ENCODE data around the gene DCDC1.

GRCh38 chr11:31301549-31302510, 67.7 kb downstream of the DCDC1 start:
- no peak for TF ChIP-seq CTCF (IDR thresholded peaks at IDR 0.05; ENCODE audit: low read depth, low read length)
- TF ChIP-seq EZH2phosphoT487 (IDR thresholded peaks at IDR 0.05; ENCODE audit: low read depth), result no peak
